PFSK-1 (cell line): ENCODE measurements around the gene CCSER2.

Experiments
- POLR2AphosphoS5 ChIP-seq: IDR thresholded peaks from 2 replicates; pipeline ENCODE4 v1.6.1; 2012; ENCODE audit warnings: low read depth, mild to moderate bottlenecking, control low read depth, low read length, moderate library complexity
- SIN3A ChIP-seq: IDR thresholded peaks from 2 replicates; pipeline ENCODE4 v1.6.1; 2012; ENCODE audit warnings: mild to moderate bottlenecking, low read length, moderate library complexity, borderline replicate concordance; ENCODE audit not compliant: insufficient read depth
- TF ChIP-seq, protein P1 (sequence below), 2 experiments: IDR thresholded peaks; 2 replicates each; pipeline versions ENCODE4 v1.6.1 to v1.8.0; 2011 to 2012; ENCODE audit warnings: low read depth in 2 of 2, low read length in 2 of 2, control low read depth in 1 of 2, inconsistent platforms in 1 of 2, mild to moderate bottlenecking in 1 of 2, moderate library complexity in 1 of 2; ENCODE audit not compliant: insufficient read depth in 1 of 2

GRCh38 chr10:84371944-84372343 is 43.6 kb downstream of the CCSER2 start:
- no peak for TF ChIP-seq SIN3A
- TF ChIP-seq POLR2AphosphoS5: no peak
- TF ChIP-seq, protein P1, sequence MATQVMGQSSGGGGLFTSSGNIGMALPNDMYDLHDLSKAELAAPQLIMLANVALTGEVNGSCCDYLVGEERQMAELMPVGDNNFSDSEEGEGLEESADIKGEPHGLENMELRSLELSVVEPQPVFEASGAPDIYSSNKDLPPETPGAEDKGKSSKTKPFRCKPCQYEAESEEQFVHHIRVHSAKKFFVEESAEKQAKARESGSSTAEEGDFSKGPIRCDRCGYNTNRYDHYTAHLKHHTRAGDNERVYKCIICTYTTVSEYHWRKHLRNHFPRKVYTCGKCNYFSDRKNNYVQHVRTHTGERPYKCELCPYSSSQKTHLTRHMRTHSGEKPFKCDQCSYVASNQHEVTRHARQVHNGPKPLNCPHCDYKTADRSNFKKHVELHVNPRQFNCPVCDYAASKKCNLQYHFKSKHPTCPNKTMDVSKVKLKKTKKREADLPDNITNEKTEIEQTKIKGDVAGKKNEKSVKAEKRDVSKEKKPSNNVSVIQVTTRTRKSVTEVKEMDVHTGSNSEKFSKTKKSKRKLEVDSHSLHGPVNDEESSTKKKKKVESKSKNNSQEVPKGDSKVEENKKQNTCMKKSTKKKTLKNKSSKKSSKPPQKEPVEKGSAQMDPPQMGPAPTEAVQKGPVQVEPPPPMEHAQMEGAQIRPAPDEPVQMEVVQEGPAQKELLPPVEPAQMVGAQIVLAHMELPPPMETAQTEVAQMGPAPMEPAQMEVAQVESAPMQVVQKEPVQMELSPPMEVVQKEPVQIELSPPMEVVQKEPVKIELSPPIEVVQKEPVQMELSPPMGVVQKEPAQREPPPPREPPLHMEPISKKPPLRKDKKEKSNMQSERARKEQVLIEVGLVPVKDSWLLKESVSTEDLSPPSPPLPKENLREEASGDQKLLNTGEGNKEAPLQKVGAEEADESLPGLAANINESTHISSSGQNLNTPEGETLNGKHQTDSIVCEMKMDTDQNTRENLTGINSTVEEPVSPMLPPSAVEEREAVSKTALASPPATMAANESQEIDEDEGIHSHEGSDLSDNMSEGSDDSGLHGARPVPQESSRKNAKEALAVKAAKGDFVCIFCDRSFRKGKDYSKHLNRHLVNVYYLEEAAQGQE (IDR thresholded peaks at IDR 0.05; ENCODE audit: insufficient read depth in 1 of 2, low read depth in 2 of 2, low read length in 2 of 2): no peak
